GM18951 (cell line): ENCODE measurements around the gene RIF1.

Source experiments
- POLR2A ChIP-seq: IDR thresholded peaks from 4 replicates; pipeline ENCODE4 v1.6.1; 2011; ENCODE audit warnings: mild to moderate bottlenecking; ENCODE audit not compliant: insufficient read length, insufficient read depth; ENCODE audit errors: extremely low read depth
- in situ Hi-C: fragments of 300-500 bp; cut with MboI; formaldehyde crosslinking; loops from one replicate; pipeline ENCODE4 v1.12.0; 2022; ENCODE audit warnings: low sequenced_read_pairs, mixed read lengths, inconsistent platforms; ENCODE audit not compliant: unreplicated experiment

The RIF1 gene

GRCh38 chr2:151439127-151439526, 29.4 kb downstream of the RIF1 start:
- TF ChIP-seq POLR2A, result no peak
- in situ Hi-C loops, result no loop called here

GRCh38 chr2:151459358-151459757, 49.7 kb downstream of the RIF1 start:
- in situ Hi-C loops, result no loop called here
- no peak for TF ChIP-seq POLR2A

- TF ChIP-seq POLR2A, result no peak
- in situ Hi-C loops, result no loop called here
These were observed 56.1 kb downstream of the RIF1 start for GRCh38 chr2:151465771-151466170.

GRCh38 chr2:151470556-151470955, 60.9 kb downstream of the RIF1 start:
- TF ChIP-seq POLR2A, result no peak
- in situ Hi-C loops, result no loop called here

- in situ Hi-C loops, result no loop called here
- TF ChIP-seq POLR2A, result no peak
These were observed 63.3 kb downstream of the RIF1 start for GRCh38 chr2:151472966-151473365.

GRCh38 chr2:151475071-151475470, 65.4 kb downstream of the RIF1 start:
- TF ChIP-seq POLR2A, result no peak
- in situ Hi-C loops, result no loop called here

GRCh38 chr2:151476287-151476686, 66.6 kb downstream of the RIF1 start:
- in situ Hi-C loops, result no loop called here
- TF ChIP-seq POLR2A, result no peak

GRCh38 chr2:151478011-151478410, 68.3 kb downstream of the RIF1 start:
- no peak for TF ChIP-seq POLR2A
- in situ Hi-C loops, result no loop called here

GRCh38 chr2:151481744-151482143, 72.0 kb downstream of the RIF1 start:
- no peak for TF ChIP-seq POLR2A
- in situ Hi-C loops, result no loop called here

GRCh38 chr2:151482171-151482725, 72.5 kb downstream of the RIF1 start:
- in situ Hi-C loops, result no loop called here

GRCh38 chr2:151483546-151483945, 73.8 kb downstream of the RIF1 start:
- no peak for TF ChIP-seq POLR2A
- in situ Hi-C loops, result no loop called here

More at GRCh38 chr2:151482171-151482725, 72.5 kb downstream of the RIF1 start:
- no peak for TF ChIP-seq POLR2A

GRCh38 chr2:151484100-151484499, 74.4 kb downstream of the RIF1 start:
- TF ChIP-seq POLR2A, result no peak
- in situ Hi-C loops, result no loop called here

- in situ Hi-C loops, result no loop called here
These were observed 76.4 kb downstream of the RIF1 start for GRCh38 chr2:151486053-151486452.

GRCh38 chr2:151490276-151490675, 80.6 kb downstream of the RIF1 start:
- TF ChIP-seq POLR2A, result no peak
- in situ Hi-C loops, result no loop called here

More at GRCh38 chr2:151486053-151486452, 76.4 kb downstream of the RIF1 start:
- no peak for TF ChIP-seq POLR2A

- in situ Hi-C loops, result no loop called here
These were observed 81.8 kb downstream of the RIF1 start for GRCh38 chr2:151491496-151491895.

More at GRCh38 chr2:151491496-151491895, 81.8 kb downstream of the RIF1 start:
- no peak for TF ChIP-seq POLR2A
